ENCODE results near the gene KHDRBS2. TPM values are rescaled to one million over a fixed set of nuclear protein-coding genes. Genes with fewer than 3 reads are reported as not detected.

KHDRBS2 gene
- total and polyA plus RNA-seq, 2 of the 4 experiments (the other 2 are of a cell fraction) = not detected

DNA sequence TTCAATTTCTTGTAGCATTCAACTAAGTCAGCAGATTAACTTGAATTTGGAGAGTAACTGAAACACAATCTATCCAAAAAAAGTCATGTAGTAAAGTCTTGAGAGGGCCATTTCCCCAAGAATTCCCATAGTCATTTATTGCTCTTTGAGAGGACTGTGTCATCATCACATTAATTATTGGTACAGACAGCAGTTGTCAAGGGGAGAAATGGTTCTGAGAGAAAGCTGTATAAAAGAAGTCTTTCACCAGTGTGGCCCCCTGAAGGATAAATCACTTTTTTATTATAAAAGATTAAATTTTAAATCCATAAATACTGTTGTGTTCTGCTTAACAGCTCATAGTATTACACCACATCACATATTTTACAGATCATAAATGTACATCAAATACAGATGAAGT is 111.5 kb downstream of the KHDRBS2 start:
- Histone ChIP-seq H2AK9ac (replicated peaks; ENCODE audit: low read depth, low read length, poor library complexity) (no peak overlapping the region), H3K79me1 (ENCODE audit: low read depth in 1 of 2, low read length in 2 of 2) (no peaks in the 10 kb centered on the region), H3K9me3 (ENCODE audit: control insufficient read depth, insufficient read depth, low read length) (peaks cover 6% of the 10 kb centered on the region; the same call in 1 of the 2 replicates), H3K9ac (ENCODE audit: low read depth, low read length) (no peak overlapping the region), H3K9me1 (ENCODE audit: insufficient read depth, low read length) (no peaks in the 10 kb centered on the region), H2AK5ac (ENCODE audit: low read depth, low read length) (no peak overlapping the region), H4K8ac (ENCODE audit: low read depth in 2 of 2, low read length in 2 of 2) (no peak overlapping the region), H2AFZ (replicated peaks; ENCODE audit: low read length, poor library complexity) (no peak overlapping the region), H3K4me2 (ENCODE audit: low read depth, low read length) (no peak overlapping the region), H4K20me1 (ENCODE audit: insufficient read depth, low read length) (no peaks in the 10 kb centered on the region), H2BK5ac (ENCODE audit: low read depth, low read length, poor library complexity, severe bottlenecking) (no peak overlapping the region), H2BK15ac (ENCODE audit: low read depth, low read length) (no peak overlapping the region), H3K56ac (ENCODE audit: extremely low read depth, insufficient read depth, low read length) (no peak overlapping the region), H3K27me3 (ENCODE audit: control insufficient read depth, insufficient read depth, low read length) (no peaks in the 10 kb centered on the region), H2BK20ac (ENCODE audit: low read depth, low read length) (no peak overlapping the region), H4K91ac (ENCODE audit: insufficient read depth, low read depth, low read length) (no peak overlapping the region), H3K36me3 (ENCODE audit: control insufficient read depth, insufficient read depth, low read length) (no peaks in the 10 kb centered on the region), H3K27ac (ENCODE audit: insufficient read depth, low read length) (no peak overlapping the region), H2BK120ac (ENCODE audit: low read depth, low read length) (no peak overlapping the region), H3K4ac (ENCODE audit: low read depth, low read length) (no peak overlapping the region), H3K23ac (ENCODE audit: low read depth, low read length) (no peak overlapping the region), H4K5ac (ENCODE audit: low read depth, low read length) (no peak overlapping the region), H3K4me3 (ENCODE audit: insufficient read depth, low read depth, low read length) (no peak overlapping the region), H3K14ac (replicated peaks; ENCODE audit: low read depth, low read length) (no peak overlapping the region), H3K4me1 (ENCODE audit: control insufficient read depth, insufficient read depth, low read length) (no peaks in the 10 kb centered on the region), H3K18ac (ENCODE audit: low read depth, low read length) (no peak overlapping the region)
- intact Hi-C loops (cut with micrococcal nuclease) (no loop called here), in situ Hi-C loops (cut with MboI; ENCODE audit: low sequenced_read_pairs) (no loop called here), dilution Hi-C loops (cut with HindIII; ENCODE audit: low sequenced_read_pairs, unreplicated experiment) (no loop called here)
- no TSS peak for BruUV-seq (replicated peaks)
- TF ChIP-seq, protein P1, sequence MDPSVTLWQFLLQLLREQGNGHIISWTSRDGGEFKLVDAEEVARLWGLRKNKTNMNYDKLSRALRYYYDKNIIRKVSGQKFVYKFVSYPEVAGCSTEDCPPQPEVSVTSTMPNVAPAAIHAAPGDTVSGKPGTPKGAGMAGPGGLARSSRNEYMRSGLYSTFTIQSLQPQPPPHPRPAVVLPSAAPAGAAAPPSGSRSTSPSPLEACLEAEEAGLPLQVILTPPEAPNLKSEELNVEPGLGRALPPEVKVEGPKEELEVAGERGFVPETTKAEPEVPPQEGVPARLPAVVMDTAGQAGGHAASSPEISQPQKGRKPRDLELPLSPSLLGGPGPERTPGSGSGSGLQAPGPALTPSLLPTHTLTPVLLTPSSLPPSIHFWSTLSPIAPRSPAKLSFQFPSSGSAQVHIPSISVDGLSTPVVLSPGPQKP (IDR thresholded peaks at IDR 0.05; ENCODE audit: borderline replicate concordance, low read depth, low read length) = no peak
- TF ChIP-seq RAD21 (IDR thresholded peaks at IDR 0.05; ENCODE audit: low read length) (no peak), MAZ (IDR thresholded peaks at IDR 0.05; ENCODE audit: borderline replicate concordance, low read depth, low read length) (no peak), CEBPB (IDR thresholded peaks at IDR 0.05; ENCODE audit: low read depth, low read length) (no peak), NFE2L2 (IDR thresholded peaks at IDR 0.05; ENCODE audit: low read depth, low read length) (no peak), POLR2A (IDR thresholded peaks at IDR 0.05; ENCODE audit: low read depth, low read length) (no peak), RFX5 (IDR thresholded peaks at IDR 0.05; ENCODE audit: low read depth, low read length) (no peak), SMC3 (IDR thresholded peaks at IDR 0.05; ENCODE audit: low read depth, low read length) (no peak), MXI1 (IDR thresholded peaks at IDR 0.05; ENCODE audit: borderline replicate concordance, low read depth, low read length) (no peak), MAFK (IDR thresholded peaks at IDR 0.05; ENCODE audit: low read depth, low read length) (no peak), RCOR1 (IDR thresholded peaks at IDR 0.05; ENCODE audit: insufficient replicate concordance, low read length) (no peak), BHLHE40 (IDR thresholded peaks at IDR 0.05; ENCODE audit: low read depth, low read length) (no peak), FOS (IDR thresholded peaks at IDR 0.05; ENCODE audit: low read depth, low read length) (no peak), CHD1 (IDR thresholded peaks at IDR 0.05; ENCODE audit: low read depth, low read length) (no peak)
- TF ChIP-seq, protein P2, sequence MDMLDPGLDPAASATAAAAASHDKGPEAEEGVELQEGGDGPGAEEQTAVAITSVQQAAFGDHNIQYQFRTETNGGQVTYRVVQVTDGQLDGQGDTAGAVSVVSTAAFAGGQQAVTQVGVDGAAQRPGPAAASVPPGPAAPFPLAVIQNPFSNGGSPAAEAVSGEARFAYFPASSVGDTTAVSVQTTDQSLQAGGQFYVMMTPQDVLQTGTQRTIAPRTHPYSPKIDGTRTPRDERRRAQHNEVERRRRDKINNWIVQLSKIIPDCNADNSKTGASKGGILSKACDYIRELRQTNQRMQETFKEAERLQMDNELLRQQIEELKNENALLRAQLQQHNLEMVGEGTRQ (IDR thresholded peaks at IDR 0.05; ENCODE audit: low read depth, low read length) = no peak
- TF ChIP-seq, protein P3, sequence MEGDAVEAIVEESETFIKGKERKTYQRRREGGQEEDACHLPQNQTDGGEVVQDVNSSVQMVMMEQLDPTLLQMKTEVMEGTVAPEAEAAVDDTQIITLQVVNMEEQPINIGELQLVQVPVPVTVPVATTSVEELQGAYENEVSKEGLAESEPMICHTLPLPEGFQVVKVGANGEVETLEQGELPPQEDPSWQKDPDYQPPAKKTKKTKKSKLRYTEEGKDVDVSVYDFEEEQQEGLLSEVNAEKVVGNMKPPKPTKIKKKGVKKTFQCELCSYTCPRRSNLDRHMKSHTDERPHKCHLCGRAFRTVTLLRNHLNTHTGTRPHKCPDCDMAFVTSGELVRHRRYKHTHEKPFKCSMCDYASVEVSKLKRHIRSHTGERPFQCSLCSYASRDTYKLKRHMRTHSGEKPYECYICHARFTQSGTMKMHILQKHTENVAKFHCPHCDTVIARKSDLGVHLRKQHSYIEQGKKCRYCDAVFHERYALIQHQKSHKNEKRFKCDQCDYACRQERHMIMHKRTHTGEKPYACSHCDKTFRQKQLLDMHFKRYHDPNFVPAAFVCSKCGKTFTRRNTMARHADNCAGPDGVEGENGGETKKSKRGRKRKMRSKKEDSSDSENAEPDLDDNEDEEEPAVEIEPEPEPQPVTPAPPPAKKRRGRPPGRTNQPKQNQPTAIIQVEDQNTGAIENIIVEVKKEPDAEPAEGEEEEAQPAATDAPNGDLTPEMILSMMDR (conservative IDR thresholded peaks at IDR 0.05; ENCODE audit: low read depth, low read length) = no peak
- ATAC-seq (ENCODE audit: low read depth) (no peak), DNase-seq (no peak)
- CTCF ChIA-PET = no interaction called here
- POLR2A ChIA-PET (ENCODE audit: unreplicated experiment) = no interaction called here

Data from IMR-90 (cell line).